OCI-LY7 (cell line): Measurements from ENCODE around the gene FAM222A. TPM values are rescaled to one million over a fixed set of nuclear protein-coding genes. Genes with fewer than 3 reads are reported as not detected.

ENCODE experiments used
- BruUV-seq: library from RNA; stranded (reverse); fragments of 400-500 nt; replicated peaks from 2 replicates; lab custom pipeline; 2021; lab: Mats Ljungman, UMichigan
- CTCF ChIA-PET: fragments of 300-600 bp; sonication (Branson Sonifier 250); formaldehyde crosslinking; loops from one replicate; lab custom pipeline; 2022; ENCODE audit warnings: antibody characterized with exemption; ENCODE audit not compliant: unreplicated experiment; lab: Charles Lee
- POLR2A ChIA-PET: fragments of 300-600 bp; sonication (Branson Sonifier 250); formaldehyde crosslinking; loops from one replicate; lab custom pipeline; 2022; ENCODE audit warnings: antibody characterized with exemption; lab: Charles Lee
- DNase-seq: peaks from one replicate; pipeline ENCODE4 v3.0.0-alpha.2; 2015; ENCODE audit warnings: low spot score
- H2AFZ ChIP-seq: fragments of 200-600 bp; sonication (generic), shearing (Covaris generic); 2 replicates; pipeline ENCODE4 v1.6.1; 2014; ENCODE audit warnings: mild to moderate bottlenecking, antibody characterized with exemption, low read length, moderate library complexity
- H3K27ac ChIP-seq: fragments of 200-600 bp; sonication (generic); 2 replicates; pipeline ENCODE4 v1.5.1; 2014; ENCODE audit warnings: mixed run types, low read depth, mild to moderate bottlenecking, moderate library complexity, low read length, inconsistent platforms; ENCODE audit not compliant: poor library complexity, severe bottlenecking
- H3K36me3 ChIP-seq: fragments of 200-600 bp; sonication (generic); 2 replicates; pipeline ENCODE4 v1.6.1; 2014; ENCODE audit warnings: mild to moderate bottlenecking, antibody characterized with exemption, low read length, moderate library complexity, mixed read lengths; ENCODE audit not compliant: insufficient read depth
- H3K4me1 ChIP-seq: fragments of 200-600 bp; sonication (generic); 2 replicates; pipeline ENCODE4 v1.5.1; 2014; ENCODE audit warnings: mild to moderate bottlenecking, low read length; ENCODE audit not compliant: insufficient read depth, poor library complexity, severe bottlenecking
- H3K4me2 ChIP-seq: fragments of 200-600 bp; sonication (generic); 2 replicates; pipeline ENCODE4 v1.6.1; 2014; ENCODE audit warnings: mild to moderate bottlenecking, low read length
- H3K4me3 ChIP-seq: fragments of 200-600 bp; sonication (generic); 2 replicates; pipeline ENCODE4 v1.5.1; 2014; ENCODE audit warnings: mild to moderate bottlenecking, low read depth, low read length; ENCODE audit not compliant: poor library complexity, severe bottlenecking
- H3K79me2 ChIP-seq: fragments of 200-600 bp; sonication (generic); 2 replicates; pipeline ENCODE4 v1.6.1; 2016; ENCODE audit warnings: low read depth, mild to moderate bottlenecking, low read length, moderate library complexity, mixed read lengths; ENCODE audit not compliant: insufficient read depth
- H3K9me2 ChIP-seq: fragments of 200-600 bp; sonication (generic); 2 replicates; pipeline ENCODE4 v1.6.1; 2016; ENCODE audit warnings: mild to moderate bottlenecking, low read length, mixed read lengths; ENCODE audit not compliant: insufficient read depth
- H3K9me3 ChIP-seq: fragments of 200-600 bp; sonication (generic); 2 replicates; pipeline ENCODE4 v1.6.1; 2014; ENCODE audit warnings: mild to moderate bottlenecking, mixed run types, low read length, mixed read lengths
- H4K20me1 ChIP-seq: fragments of 200-600 bp; sonication (generic); 2 replicates; pipeline ENCODE4 v1.6.1; 2014; ENCODE audit warnings: mild to moderate bottlenecking, antibody characterized with exemption, low read length, moderate library complexity, mixed read lengths; ENCODE audit not compliant: insufficient read depth
- CTCF ChIP-seq: fragments of 200-600 bp; sonication (generic); conservative IDR thresholded peaks from 2 replicates; pipeline ENCODE4 v1.5.1; 2014; ENCODE audit warnings: mild to moderate bottlenecking, antibody characterized with exemption, low read length, moderate library complexity, mixed read lengths
- EZH2phosphoT487 ChIP-seq: fragments of 200-600 bp; sonication (generic); IDR thresholded peaks from 2 replicates; pipeline ENCODE4 v1.6.1; 2018; ENCODE audit warnings: low read depth, borderline replicate concordance, mild to moderate bottlenecking, mixed run types, antibody characterized with exemption, low read length, moderate library complexity, mixed read lengths
- intact Hi-C: fragments of 100-400 bp; cut with micrococcal nuclease; formaldehyde crosslinking; loops from one replicate; pipeline ENCODE4 v1.10.0; 2022; ENCODE audit not compliant: unreplicated experiment
- total RNA-seq, 2 experiments: library from RNA; depleted of rRNA in 1 of 2; stranded (reverse); fragments of >200 nt in 1 of 2; shearing (Covaris generic) in 1 of 2; gene quantifications; 2 replicates each; pipeline ENCODE4 v1.2.3, GENCODE V29; 2014 to 2022

FAM222A gene
- total RNA-seq, 2 experiments from 2014 or later: 0.98 to 1.8 TPM

GRCh38 chr12:109807954-109808643 is 94.5 kb downstream of the FAM222A start:
- TF ChIP-seq EZH2phosphoT487 (no peak), CTCF (no peak)
- intact Hi-C loops: no loop called here
- H3K4me2 ChIP-seq: no peak overlapping the region
- H3K4me1 ChIP-seq: no peaks in the 10 kb centered on the region
- H3K9me2 ChIP-seq: no peaks in the 10 kb centered on the region
- H3K27ac ChIP-seq: no peak overlapping the region
- no peaks in the 10 kb centered on the region for H3K79me2 ChIP-seq
- no peaks in the 10 kb centered on the region for H4K20me1 ChIP-seq
- no peak for DNase-seq
- POLR2A ChIA-PET: no interaction called here
- H2AFZ ChIP-seq: no peak overlapping the region
- H3K4me3 ChIP-seq: no peak overlapping the region
- H3K36me3 ChIP-seq: no peaks in the 10 kb centered on the region
- H3K9me3 ChIP-seq: no peaks in the 10 kb centered on the region
- CTCF ChIA-PET: no interaction called here
- BruUV-seq: no TSS peak

GRCh38 chr12:109808876-109809646 is 95.4 kb downstream of the FAM222A start:
- POLR2A ChIA-PET: no interaction called here
- CTCF ChIA-PET: no interaction called here

More at GRCh38 chr12:109808876-109809646, 95.4 kb downstream of the FAM222A start:
- H4K20me1 ChIP-seq: no peaks in the 10 kb centered on the region
- H3K79me2 ChIP-seq: no peaks in the 10 kb centered on the region
- intact Hi-C loops: no loop called here
- BruUV-seq: no TSS peak
- no peaks in the 10 kb centered on the region for H3K36me3 ChIP-seq
- no peak overlapping the region for H3K4me3 ChIP-seq
- H3K9me3 ChIP-seq: no peaks in the 10 kb centered on the region
- no peaks in the 10 kb centered on the region for H3K4me1 ChIP-seq
- no peak overlapping the region for H3K27ac ChIP-seq
- no peak for DNase-seq
- no peak overlapping the region for H3K4me2 ChIP-seq
- TF ChIP-seq CTCF (no peak), EZH2phosphoT487 (no peak)
- no peak overlapping the region for H2AFZ ChIP-seq
- H3K9me2 ChIP-seq: no peaks in the 10 kb centered on the region
